Skeletal muscle satellite cell (primary cell): ENCODE results near the gene LGMN.
"Not testable (repeated sequence)": the region's sequence is repeated elsewhere in the genome, so short reads cannot be mapped to it uniquely, and the experiment has no call there.

ENCODE experiments used
- H3K27me3 ChIP-seq: 2 replicates; pipeline ENCODE4 v1.7.0; 2013; ENCODE audit warnings: low read length; ENCODE audit not compliant: control insufficient read depth, insufficient read depth
- H3K36me3 ChIP-seq: 2 replicates; pipeline ENCODE4 v1.7.0; 2013; ENCODE audit warnings: mild to moderate bottlenecking, control low read depth, low read length; ENCODE audit not compliant: insufficient read depth
- H3K4me1 ChIP-seq: 2 replicates; pipeline ENCODE4 v1.7.0; 2013; ENCODE audit warnings: low read length; ENCODE audit not compliant: control insufficient read depth, insufficient read depth
- H3K4me2 ChIP-seq: 2 replicates; pipeline ENCODE4 v1.7.0; 2013; ENCODE audit warnings: mild to moderate bottlenecking, low read length
- H3K4me3 ChIP-seq: 2 replicates; pipeline ENCODE4 v1.7.0; 2013; ENCODE audit warnings: low read length
- H3K9ac ChIP-seq: 2 replicates; pipeline ENCODE4 v1.7.0; 2013; ENCODE audit warnings: mild to moderate bottlenecking, low read depth, low read length, moderate library complexity
- H3K9me3 ChIP-seq: replicated peaks from 2 replicates; pipeline ENCODE4 v1.7.0; 2013; ENCODE audit warnings: mild to moderate bottlenecking, control low read depth, low read length

Gene LGMN

DNA sequence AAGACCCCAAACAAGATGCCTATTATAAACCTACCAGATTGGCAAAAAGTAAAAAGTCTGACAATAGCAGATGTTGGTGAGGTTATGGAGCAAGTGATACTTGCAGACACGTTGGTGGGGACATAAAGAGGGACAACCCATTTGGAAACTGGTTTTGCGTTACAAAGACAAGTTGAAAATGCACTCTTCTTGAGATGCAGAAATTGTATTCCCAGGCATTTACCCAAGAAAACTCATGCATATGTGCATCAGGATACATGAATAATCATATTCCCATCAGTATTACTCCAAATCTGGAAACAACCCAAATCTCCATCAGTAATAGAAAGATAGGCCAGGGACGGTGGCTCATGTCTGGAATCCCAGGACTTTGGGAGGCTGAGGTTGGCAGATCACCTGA, 32.9 kb upstream of the LGMN start:
- Histone ChIP-seq H3K4me1 (peaks cover 11% of the 10 kb centered on the region), H3K27me3 (peaks cover 4% of the 10 kb centered on the region), H3K9me3 (no peaks in the 10 kb centered on the region), H3K4me3 (no peak overlapping the region), H3K9ac (no peak overlapping the region), H3K36me3 (no peaks in the 10 kb centered on the region), H3K4me2 (no peak overlapping the region)

DNA sequence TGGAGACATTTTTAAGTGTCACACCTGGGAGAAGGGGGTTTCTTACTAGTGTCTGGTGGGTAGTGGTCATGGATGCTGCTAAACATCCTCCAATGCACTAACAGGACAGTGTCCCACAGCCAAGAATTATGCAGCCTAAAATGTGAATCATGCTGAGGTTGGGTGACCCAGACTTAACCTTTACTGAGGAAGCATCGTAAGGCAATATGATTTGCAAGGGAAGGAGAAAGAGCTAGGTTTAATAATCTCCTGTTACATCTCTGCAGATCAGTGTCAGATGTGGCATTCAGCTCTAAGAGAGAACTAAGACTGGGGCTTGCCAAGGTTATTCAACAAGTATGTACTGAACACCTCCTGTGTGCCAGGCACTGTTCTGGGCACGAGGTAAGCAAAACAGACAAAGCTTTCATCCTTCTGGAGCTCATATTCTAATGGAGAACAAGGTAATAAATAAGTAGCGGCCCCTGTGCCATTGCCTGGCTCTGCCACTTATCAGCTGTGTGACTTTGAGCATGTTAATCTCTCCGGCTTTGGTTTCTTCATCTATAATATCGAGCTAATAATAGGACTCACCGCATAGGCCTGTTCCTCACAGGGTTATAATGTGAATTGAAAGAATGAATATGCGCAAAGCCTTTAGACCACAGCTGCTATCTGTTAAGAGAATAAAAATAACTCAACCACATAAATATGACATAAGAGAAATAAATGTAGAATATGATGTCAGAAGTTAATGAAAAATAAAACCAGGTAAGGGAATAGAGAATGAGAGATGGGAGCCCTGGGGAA, 32.2 kb upstream of the LGMN start:
- Histone ChIP-seq H3K9ac (no peak overlapping the region), H3K4me2 (no peak overlapping the region), H3K9me3 (no peaks in the 10 kb centered on the region), H3K36me3 (no peaks in the 10 kb centered on the region), H3K27me3 (peaks cover 4% of the 10 kb centered on the region), H3K4me3 (no peak overlapping the region), H3K4me1 (peaks cover 4% of the 10 kb centered on the region)

GRCh38 chr14:92778868-92779565, 30.6 kb upstream of the LGMN start:
- H3K4me1 ChIP-seq, H3K4me3 ChIP-seq, H3K9ac ChIP-seq, H3K4me2 ChIP-seq, H3K9me3 ChIP-seq, H3K36me3 ChIP-seq: not testable (repeated sequence)
- peaks cover 16% of the 10 kb centered on the region for H3K27me3 ChIP-seq

DNA sequence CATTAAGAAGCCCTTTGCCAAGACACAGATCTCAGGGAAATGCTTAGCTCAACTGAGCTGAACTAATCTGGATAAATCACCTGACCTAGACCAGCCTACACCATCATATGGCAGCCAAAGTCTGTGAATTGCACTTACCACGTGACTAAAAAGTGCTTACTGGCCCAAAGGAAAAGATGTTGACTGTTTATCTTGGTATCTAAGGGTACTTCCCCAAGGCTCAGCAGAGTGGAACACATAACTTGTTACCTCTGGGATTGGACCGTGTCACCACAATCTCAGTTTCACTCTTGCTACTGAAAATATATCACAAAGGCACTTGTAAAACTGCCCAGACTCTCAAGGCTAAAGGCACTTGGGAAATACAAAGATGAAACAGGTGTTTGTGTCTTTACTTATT, 26.9 kb upstream of the LGMN start:
- H3K9ac ChIP-seq, H3K4me3 ChIP-seq: not testable (repeated sequence)
- H3K27me3 ChIP-seq, result peaks cover 33% of the 10 kb centered on the region

DNA sequence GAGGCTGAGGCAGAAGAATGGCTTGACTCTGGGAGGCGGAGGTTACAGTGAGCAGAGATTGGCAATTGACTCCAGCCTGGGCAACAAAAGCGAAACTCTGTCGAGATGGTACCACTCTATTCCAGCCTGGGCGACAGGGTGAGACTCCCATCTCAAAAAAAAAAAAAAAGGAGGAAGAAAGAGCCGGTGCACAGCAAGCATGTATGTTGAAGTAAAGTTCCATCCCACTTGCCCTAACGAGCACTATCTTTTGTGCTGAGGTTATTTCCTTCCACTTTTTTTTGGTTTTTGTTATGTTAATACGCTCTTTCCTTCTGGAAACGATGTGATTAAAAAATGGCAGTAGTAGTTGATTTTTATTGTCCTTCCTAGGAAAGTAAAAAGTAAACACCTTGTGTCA, 26.1 kb upstream of the LGMN start:
- H3K9me3 ChIP-seq, result no peaks in the 10 kb centered on the region
- peaks cover 33% of the 10 kb centered on the region for H3K27me3 ChIP-seq
- no peak overlapping the region for H3K4me3 ChIP-seq
- no peaks in the 10 kb centered on the region for H3K36me3 ChIP-seq
- no peak overlapping the region for H3K9ac ChIP-seq
- no peaks in the 10 kb centered on the region for H3K4me1 ChIP-seq
- no peak overlapping the region for H3K4me2 ChIP-seq

More for the DNA sequence above, 26.9 kb upstream of the LGMN start:
- not testable (repeated sequence) for H3K9me3 ChIP-seq, H3K4me1 ChIP-seq, H3K36me3 ChIP-seq, H3K4me2 ChIP-seq

DNA sequence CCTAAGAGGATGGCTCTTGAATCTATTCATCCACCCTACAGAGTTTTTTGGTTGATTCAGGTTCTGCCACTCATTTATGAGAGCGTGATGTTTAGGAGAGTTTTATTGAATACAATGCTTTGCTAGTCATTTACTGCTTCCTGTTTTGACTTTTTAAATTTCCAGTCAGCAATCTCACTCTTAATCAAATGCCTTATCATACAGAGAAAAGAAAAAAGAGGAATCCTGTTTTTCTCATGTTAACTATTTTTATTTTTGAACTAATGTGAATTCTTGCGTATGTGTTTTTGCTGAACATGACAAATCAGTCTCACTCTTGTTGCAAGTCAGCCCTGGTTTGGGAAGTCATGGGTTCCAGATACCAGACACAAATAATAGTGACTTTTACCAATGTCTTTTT, 22.1 kb upstream of the LGMN start:
- no peak overlapping the region for H3K4me3 ChIP-seq
- no peak overlapping the region for H3K4me2 ChIP-seq
- H3K9me3 ChIP-seq, result no peaks in the 10 kb centered on the region
- no peaks in the 10 kb centered on the region for H3K4me1 ChIP-seq
- H3K27me3 ChIP-seq, result peaks cover 30% of the 10 kb centered on the region
- H3K9ac ChIP-seq, result no peak overlapping the region
- no peaks in the 10 kb centered on the region for H3K36me3 ChIP-seq

GRCh38 chr14:92768795-92769194, 20.4 kb upstream of the LGMN start:
- no peak overlapping the region for H3K9ac ChIP-seq
- no peak overlapping the region for H3K4me3 ChIP-seq
- no peaks in the 10 kb centered on the region for H3K4me1 ChIP-seq
- H3K36me3 ChIP-seq, result no peaks in the 10 kb centered on the region
- H3K4me2 ChIP-seq, result no peak overlapping the region
- no peaks in the 10 kb centered on the region for H3K9me3 ChIP-seq
- peaks cover 22% of the 10 kb centered on the region for H3K27me3 ChIP-seq

DNA sequence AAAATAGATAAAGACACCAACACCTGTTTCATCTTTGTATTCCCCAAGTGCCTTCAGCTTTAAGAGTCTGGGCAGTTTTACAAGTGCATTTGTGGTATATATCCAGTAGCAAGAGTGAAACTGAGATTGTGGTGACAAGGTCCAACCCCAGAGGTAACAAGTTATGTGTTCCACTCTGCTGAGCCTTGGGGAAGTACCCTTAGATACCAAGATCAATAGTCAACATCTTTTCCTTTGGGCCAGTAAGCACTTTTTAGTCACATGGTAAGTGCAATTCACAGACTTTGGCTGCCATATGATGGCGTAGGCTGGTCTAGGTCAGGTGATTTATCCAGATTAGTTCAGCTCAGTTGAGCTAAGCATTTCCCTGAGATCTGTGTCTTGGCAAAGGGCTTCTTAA, 19.8 kb upstream of the LGMN start:
- H3K36me3 ChIP-seq, H3K4me3 ChIP-seq, H3K4me1 ChIP-seq, H3K9ac ChIP-seq, H3K4me2 ChIP-seq, H3K9me3 ChIP-seq: not testable (repeated sequence)
- peaks cover 17% of the 10 kb centered on the region for H3K27me3 ChIP-seq

DNA sequence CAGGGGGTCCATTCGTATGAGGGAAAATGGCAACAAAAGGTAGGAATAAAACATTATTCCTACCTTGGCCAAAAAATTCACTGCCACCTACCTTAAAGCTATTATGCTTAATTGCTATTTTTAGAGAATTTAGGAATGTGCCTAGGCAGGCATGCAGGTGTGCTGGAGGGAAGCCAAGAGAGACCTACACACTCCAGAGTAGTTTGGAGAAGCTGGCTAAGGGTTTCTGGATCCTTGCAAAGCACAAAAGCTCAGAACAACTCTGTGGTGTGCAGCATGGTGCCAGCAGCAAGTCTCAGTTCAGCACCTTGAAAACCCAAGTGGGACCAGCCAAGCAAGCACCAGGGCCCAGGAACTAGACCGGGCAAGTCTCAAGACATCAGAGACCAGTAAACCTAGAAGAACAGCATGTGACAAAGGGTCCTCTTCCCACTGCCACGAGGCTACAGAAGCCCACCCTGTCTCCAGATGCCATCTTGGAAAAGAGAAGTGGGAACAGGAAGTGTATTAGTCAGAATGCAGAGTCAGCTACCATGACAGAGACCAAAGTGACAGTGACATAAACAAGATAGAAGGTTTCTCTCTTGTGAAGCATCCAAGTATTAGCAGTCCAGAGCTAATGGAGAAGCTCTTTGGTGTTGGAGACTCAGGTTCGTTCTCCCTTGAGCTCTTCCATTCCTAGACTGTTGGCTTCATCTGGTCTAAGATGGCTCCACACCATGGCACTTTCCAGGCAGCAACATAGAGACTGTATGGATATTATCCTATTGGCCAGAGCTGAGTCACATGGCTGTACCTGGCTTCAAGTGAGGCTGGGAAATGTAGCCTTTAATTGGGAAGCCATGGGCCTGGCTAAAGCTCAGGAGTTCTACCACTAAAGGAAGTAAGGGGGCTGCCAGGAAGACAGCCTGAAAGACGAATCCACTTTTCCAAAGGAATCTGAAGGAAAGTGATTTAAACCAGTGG, 15.5 kb upstream of the LGMN start:
- H3K9me3 ChIP-seq, H3K4me2 ChIP-seq, H3K9ac ChIP-seq, H3K36me3 ChIP-seq, H3K4me3 ChIP-seq, H3K4me1 ChIP-seq: not testable (repeated sequence)
- H3K27me3 ChIP-seq, result peaks cover 17% of the 10 kb centered on the region

GRCh38 chr14:92760524-92760805, 12.0 kb upstream of the LGMN start:
- no peaks in the 10 kb centered on the region for H3K4me1 ChIP-seq
- peaks cover 14% of the 10 kb centered on the region for H3K27me3 ChIP-seq

DNA sequence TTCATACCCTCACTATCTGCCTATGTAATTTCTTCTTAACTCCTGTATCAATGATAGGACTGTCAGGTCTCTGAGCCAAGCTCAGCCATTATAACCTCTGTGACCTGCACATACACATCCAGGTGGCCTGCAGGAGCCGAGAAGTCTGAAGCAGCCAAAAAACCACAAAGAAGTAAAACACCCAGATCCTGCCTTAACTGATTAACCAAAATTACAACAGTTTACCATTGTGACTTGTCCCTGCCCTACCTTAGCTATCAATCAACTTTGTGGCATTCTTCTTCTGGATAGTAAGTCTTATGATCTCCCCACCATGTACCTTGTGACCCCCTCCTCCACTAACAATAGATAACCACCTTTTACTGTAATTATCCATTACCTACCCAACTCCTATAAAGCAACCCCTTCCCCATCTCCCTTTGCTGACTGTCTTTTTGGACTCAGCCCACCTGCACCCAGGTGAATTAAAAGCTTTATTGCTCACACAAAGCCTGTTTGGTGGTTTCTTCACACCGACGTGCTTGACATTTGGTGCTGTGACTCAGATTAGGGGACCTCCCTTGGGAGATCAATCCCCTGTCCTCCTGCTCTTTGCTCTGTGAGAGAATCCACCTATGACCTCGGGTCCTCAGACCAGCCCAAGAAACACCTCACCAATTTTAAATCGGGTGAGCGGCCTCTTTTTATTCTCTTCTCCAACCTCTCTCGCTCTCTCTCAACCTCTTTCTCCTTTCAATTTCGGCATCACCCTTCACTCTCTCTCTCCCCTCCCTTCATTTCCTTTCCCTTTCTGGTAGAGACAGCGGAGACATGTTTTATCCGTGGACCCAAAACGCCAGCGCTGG, 11.5 kb upstream of the LGMN start:
- H3K4me3 ChIP-seq, result no peak overlapping the region
- H3K9ac ChIP-seq, result no peak overlapping the region
- H3K4me1 ChIP-seq, result no peaks in the 10 kb centered on the region
- H3K27me3 ChIP-seq, result peaks cover 14% of the 10 kb centered on the region
- no peaks in the 10 kb centered on the region for H3K9me3 ChIP-seq
- no peak overlapping the region for H3K4me2 ChIP-seq
- no peaks in the 10 kb centered on the region for H3K36me3 ChIP-seq

More at GRCh38 chr14:92760524-92760805, 12.0 kb upstream of the LGMN start:
- Histone ChIP-seq H3K36me3 (no peaks in the 10 kb centered on the region), H3K4me2 (no peak overlapping the region), H3K9ac (no peak overlapping the region), H3K4me3 (no peak overlapping the region), H3K9me3 (no peaks in the 10 kb centered on the region)
